Activated naive CD4-positive, alpha-beta T cell treated with anti-CD3 and anti-CD28 coated beads, Interleukin-2, amount 50 U/mL, for 72 hours (primary cell): Measurements from ENCODE around the gene HAUS8. TPM values are rescaled to one million over a fixed set of nuclear protein-coding genes. Genes with fewer than 3 reads are reported as not detected.
"Not testable (repeated sequence)": the region's sequence is repeated elsewhere in the genome, so short reads cannot be mapped to it uniquely, and the experiment has no call there.

Source experiments
- ATAC-seq, 2 donors: fragments of 150-1000 bp; cut with Tn5 transposase; 2 replicates each; pipeline ENCODE4 v1.10.0; 2021; ENCODE audit warnings: mild to moderate bottlenecking in 2 of 2, moderate library complexity in 2 of 2
- DNase-seq, 2 donors: peaks; one replicate each; pipeline ENCODE4 v3.0.0; 2021 to 2022; ENCODE audit warnings: low spot score in 2 of 2
- H3K27ac Mint-ChIP-seq, 2 donors: one replicate each; pipeline ENCODE4 v1.8.0; 2022; ENCODE audit warnings: mild to moderate bottlenecking in 2 of 2, mixed read lengths in 2 of 2
- H3K36me3 Mint-ChIP-seq, 2 donors: one replicate each; pipeline ENCODE4 v1.8.0; 2022; ENCODE audit warnings: mixed read lengths in 2 of 2
- H3K9me3 Mint-ChIP-seq, 2 donors: one replicate each; pipeline ENCODE4 v1.8.0; 2022; ENCODE audit warnings: mixed read lengths in 2 of 2
- total RNA-seq, 2 donors: library from RNA; stranded (reverse); gene quantifications; one replicate each; pipeline ENCODE4 v1.2.3, GENCODE V29; 2022

HAUS8 gene
- total RNA-seq, 2 donors from 2014 or later = 31.6 to 57.1 TPM

DNA sequence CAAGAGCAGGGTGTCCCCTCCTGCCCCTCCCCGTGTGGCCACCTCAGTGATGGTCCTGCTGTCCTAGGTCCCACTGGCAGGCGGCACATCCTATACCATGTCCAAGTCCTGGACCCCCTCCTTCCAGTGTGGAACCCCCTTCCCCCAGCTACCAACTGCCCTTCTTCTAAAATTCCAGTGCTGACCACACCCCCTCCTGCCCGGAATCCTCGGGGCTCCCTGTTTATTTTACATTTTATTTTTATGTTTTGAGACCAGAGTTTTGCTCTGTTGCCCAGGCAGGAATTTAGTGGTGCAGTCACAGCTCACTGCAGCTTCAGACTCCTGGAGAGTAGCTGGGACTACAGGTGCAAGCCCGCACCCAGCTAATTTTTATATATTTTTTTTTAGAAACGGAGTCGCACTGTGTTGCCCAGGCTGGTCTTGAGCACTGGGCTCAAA, 47.7 kb downstream of the HAUS8 start:
- peaks cover 4 to 21% of the 10 kb centered on the region in 2 donors for H3K9me3 Mint-ChIP-seq
- H3K27ac Mint-ChIP-seq = no peak overlapping the region
- peaks cover 17 to 23% of the 10 kb centered on the region in 2 donors for H3K36me3 Mint-ChIP-seq
- no peak for ATAC-seq
- DNase-seq = no peak

DNA sequence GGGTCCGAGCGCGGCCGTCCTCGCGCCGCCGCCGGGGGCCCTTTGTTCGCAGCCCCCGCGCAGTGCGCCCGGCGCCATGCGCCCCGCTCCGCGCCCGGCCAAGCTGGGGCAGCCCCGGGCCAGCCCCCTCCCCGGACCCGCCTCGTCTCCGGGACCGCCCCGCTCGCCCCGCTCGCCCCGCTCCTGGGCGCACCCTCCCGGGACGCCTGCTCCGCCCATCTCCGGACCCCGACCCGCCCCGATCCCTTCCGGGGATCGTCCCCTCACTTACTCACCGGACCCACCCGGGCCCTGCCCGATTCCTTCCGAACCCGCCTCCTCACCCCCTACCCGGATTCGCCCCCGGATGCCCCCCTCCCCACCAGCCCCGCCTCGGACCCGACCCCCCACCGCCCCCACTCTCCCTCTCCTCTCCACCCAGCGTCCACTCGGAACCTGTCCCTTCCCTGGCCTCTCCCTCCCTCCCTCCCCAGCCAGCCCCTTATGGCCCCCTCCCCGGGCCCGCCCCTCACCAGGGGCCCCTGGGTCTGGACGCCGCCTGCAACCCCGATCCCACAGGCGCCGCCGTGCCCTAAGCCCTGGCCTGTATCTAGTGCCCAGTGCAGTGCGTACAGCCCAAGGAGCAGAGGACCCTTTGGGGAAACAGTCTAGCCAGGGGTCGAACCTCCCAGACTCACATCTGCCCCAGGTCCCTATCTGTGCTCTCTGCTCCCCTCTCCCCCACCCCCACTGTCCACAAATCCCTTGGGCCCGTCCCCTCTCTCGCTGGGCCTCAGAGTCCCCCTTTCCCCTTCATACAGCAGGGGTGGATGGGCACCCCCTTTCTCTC, 48.3 kb downstream of the HAUS8 start, which contains the start of gene CPAMD8:
Gene CPAMD8, minus strand, starts transcription at position 105 of the 829 bp plus-strand sequence. CDS start 168 bp downstream, outside the sequence.
- H3K36me3 Mint-ChIP-seq = peaks cover 18 to 24% of the 10 kb centered on the region in 2 donors
- no peak within 1 kb of the TSS for H3K27ac Mint-ChIP-seq
- ATAC-seq (peak; percentile 29 to 37), DNase-seq (no peak)
- H3K9me3 Mint-ChIP-seq = peaks cover 4 to 21% of the 10 kb centered on the region in 2 donors

DNA sequence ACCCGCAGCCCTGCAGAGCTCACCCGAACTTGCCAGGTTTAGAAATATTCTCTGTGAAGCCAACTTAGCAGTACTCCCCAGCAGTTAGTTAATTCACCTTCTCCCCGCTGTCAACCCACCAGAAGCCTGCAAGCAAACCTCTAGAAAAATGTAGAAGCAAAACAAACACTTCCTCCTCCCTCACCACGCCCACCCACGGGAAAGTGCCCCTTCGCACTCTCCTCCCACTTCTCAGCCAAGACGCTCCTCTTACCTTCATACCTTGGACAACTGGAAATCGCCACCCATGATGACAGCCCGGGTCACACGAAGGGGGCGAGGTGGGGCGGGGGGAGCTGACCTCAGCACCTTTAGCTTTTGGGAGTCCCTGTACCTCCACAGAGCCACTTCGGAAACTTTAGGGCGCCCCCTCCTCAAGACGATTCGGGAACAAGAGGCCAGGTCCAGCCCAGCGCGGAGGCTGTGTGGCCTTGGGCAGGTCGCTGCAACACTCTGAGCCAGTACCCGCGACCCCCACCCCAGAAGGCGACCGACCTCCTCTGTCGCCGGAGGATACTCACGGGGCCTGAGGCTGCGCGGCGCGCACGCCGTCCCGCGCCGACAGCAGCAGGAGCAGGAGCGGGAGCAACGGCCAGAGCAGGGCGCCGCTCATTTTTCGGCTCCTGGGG, 49.1 kb downstream of the HAUS8 start:
- Mint-ChIP-seq H3K9me3 (peaks cover 4 to 21% of the 10 kb centered on the region in 2 donors), H3K27ac (no peak overlapping the region), H3K36me3 (peaks cover 18 to 24% of the 10 kb centered on the region in 2 donors)
- no peak for DNase-seq
- ATAC-seq = peak in 1 of 2 donors; percentile 13

DNA sequence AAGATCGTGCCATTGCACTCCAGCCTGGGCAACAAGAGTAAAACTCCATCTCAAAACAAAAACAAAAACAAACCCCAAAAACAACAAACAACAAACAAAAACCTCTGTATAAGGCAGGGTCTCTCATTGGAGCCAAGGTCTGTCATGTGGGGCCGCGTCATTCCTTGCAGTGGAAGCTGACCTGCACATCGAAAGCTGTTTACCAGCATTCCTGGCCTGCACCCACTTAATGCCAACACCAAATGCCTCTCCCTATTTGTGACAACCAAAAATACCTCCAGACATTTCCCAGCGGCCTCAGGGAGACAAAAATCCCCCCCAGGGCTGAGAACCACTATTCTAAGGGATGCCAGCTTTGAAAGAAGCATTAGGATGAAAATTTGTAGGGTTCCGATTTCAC, 49.9 kb downstream of the HAUS8 start:
- ATAC-seq (no peak), DNase-seq (no peak)
- Mint-ChIP-seq H3K27ac (no peak overlapping the region), H3K9me3 (peaks cover 4 to 24% of the 10 kb centered on the region in 2 donors), H3K36me3 (peaks cover 18 to 24% of the 10 kb centered on the region in 2 donors)

DNA sequence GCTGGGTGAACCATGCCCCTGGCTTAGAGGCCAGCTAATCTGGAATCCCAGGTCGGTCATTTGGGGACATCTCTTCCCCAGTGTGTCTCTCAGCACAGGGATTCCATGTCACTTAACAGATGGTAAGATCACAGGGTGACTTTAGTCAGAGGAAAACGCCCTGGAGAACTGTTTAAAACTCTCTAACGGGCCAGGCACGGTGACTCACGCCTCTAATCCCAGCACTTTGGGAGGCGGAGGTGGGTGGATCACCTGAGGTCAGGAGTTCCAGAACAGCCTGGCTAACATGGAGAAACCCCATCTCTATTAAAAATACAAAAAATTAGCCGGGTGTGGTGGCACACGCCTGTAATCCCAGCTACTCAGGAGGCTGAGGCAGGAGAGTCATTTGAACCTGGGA, 50.3 kb downstream of the HAUS8 start:
- Mint-ChIP-seq H3K36me3 (peaks cover 18 to 24% of the 10 kb centered on the region in 2 donors), H3K9me3 (peaks cover 4 to 24% of the 10 kb centered on the region in 2 donors)
- not testable (repeated sequence) for ATAC-seq, DNase-seq, H3K27ac Mint-ChIP-seq

DNA sequence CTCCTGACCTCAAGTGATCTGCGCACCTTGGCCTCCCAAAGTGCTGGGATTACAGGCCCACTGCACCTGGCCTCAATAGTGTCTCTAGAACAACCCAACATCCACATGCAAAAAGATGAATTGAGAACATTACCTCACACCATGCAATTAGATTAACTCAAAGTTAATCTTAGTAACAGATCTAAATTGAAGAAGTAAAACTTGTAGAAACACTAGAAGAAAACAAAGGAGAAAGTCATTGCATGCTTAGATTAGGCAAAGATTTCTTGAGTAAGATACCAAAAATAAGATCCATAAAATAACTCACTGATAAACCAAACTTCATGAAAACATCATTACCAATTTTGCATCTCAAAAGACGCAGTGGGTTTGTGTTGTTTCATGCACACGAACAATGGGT, 51.4 kb downstream of the HAUS8 start:
- Mint-ChIP-seq H3K9me3 (peaks cover 4 to 24% of the 10 kb centered on the region in 2 donors), H3K27ac (no peak overlapping the region), H3K36me3 (peaks cover 18 to 24% of the 10 kb centered on the region in 2 donors)
- ATAC-seq (no peak), DNase-seq (no peak)

DNA sequence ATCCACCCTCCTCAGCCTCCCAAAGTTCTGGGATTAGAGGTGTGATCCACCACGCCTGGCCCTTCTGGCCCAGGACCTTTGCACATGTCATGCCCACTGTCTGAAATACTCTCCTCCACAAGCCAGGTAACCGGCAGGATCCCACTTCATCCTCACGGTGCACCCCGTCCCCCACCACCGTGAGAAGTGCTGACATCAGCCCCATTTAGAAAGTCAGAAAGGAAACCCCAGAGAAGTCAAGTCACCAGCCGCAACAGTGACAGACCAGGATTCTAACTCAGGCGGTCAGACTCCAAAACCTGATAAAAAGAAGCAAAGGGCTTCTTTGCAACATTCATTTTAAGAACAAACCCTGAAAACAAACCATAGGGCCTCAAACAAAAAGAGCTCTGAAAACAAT, 52.5 kb downstream of the HAUS8 start:
- Mint-ChIP-seq H3K27ac (no peak overlapping the region), H3K9me3 (peaks cover 4 to 24% of the 10 kb centered on the region in 2 donors), H3K36me3 (peaks cover 18 to 24% of the 10 kb centered on the region in 2 donors)
- ATAC-seq (no peak), DNase-seq (no peak)

DNA sequence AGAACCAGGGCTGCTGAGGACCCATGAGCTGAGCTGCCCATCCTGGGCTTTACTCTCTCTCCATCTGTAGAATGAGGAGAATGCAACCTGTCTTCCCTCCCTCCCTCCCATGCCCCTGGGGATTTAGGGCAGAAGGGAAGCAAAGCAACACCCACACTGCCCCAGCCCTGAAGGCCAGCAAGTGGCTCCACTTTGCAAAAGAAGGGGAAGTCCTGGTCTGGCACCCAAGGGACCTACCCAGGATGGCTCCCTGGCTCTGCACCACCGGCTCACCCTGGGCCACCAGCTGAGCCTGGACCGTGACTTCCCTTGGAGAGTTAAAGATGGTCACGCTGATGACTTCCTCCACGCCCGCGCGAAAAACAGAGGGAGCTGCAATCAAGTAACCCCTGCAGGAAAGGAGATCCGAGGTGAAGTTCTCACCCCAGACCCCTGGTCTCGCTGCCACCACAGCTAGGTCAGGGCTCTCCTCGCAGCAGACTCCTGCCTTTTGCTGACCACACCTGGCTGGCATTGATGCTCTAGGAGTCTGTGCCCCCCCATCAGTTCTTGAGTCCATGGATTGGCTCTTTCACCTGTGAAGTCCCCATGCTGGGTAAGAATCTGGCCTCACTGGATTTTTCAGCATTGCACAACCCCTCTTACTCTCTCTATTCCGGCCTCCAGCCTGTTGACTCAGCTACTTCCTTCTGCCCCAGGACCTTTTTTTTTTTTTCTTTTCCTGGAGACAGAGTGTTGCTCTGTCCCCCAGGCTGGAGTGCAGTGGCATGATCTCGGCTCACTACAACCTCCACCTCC, 53.3 kb downstream of the HAUS8 start:
- Mint-ChIP-seq H3K9me3 (peaks cover 4 to 24% of the 10 kb centered on the region in 2 donors), H3K27ac (no peak overlapping the region), H3K36me3 (peaks cover 18 to 24% of the 10 kb centered on the region in 2 donors)
- DNase-seq = no peak
- no peak for ATAC-seq

DNA sequence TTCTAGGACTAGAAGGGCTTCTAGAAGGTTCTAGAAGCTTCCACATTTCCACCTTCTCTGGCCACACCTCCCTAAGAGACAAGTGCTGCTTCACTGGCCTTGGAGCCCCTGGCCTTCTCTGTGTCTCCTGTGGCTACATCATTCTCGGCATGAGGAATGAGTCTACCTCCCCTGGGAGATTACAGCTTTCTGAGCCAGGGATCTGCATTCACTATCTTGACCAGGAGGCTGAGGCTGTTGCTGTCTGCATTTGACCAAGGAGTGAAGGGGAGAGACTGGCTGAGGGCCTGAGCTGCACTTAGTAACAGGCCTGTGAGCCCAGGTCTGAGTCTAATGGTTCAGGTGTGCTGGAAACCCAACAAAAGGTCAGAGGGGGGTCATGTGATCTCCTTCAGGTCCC, 53.9 kb downstream of the HAUS8 start:
- H3K27ac Mint-ChIP-seq = no peak overlapping the region
- DNase-seq (no peak), ATAC-seq (no peak)
- peaks cover 4 to 24% of the 10 kb centered on the region in 2 donors for H3K9me3 Mint-ChIP-seq
- H3K36me3 Mint-ChIP-seq = peaks cover 18 to 24% of the 10 kb centered on the region in 2 donors

DNA sequence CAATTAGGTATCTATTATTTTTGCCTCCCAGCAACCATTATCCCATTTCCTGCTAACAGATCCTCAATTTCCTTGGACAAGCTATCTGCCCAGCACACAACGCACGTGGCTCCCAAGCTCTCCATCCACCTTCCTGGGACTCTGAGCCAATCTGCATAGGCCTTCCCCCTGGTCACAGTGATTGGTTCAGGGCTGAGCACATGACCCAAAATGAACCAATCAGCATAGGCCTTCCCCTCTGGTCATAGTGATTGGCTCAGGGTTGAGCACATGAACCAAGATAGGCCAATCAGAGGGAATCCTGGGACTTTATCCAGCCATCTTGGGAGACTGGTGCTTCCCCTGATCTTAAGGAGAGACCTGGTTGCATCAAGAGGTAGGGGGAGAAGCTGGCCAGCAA, 54.4 kb downstream of the HAUS8 start:
- Mint-ChIP-seq H3K9me3 (peaks cover 4 to 24% of the 10 kb centered on the region in 2 donors), H3K36me3 (peaks cover 18 to 24% of the 10 kb centered on the region in 2 donors), H3K27ac (no peak overlapping the region)
- DNase-seq = no peak
- peak; percentile 47 to 70 for ATAC-seq

DNA sequence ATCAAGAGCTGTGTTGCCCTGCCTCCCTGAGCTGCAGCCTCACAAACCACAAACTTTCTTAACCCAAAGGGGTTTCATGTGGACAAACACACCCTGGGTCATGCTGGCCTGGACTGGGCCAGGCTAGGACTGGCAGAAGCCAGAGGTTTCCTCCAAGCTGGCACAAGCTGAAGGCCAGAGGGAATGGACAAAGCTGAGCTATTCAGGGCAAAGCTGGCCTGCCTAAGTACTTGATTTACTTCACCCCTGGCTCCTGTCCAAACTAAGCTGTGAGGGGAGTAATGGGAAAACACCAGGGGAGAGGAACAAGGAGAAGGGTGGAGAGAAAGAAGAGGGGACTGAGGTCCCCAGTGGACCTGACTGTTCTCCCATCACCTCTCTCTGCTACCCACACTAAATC, 54.9 kb downstream of the HAUS8 start:
- Mint-ChIP-seq H3K9me3 (peaks cover 4 to 24% of the 10 kb centered on the region in 2 donors), H3K27ac (no peak overlapping the region), H3K36me3 (peaks cover 18 to 24% of the 10 kb centered on the region in 2 donors)
- DNase-seq (no peak), ATAC-seq (no peak)

DNA sequence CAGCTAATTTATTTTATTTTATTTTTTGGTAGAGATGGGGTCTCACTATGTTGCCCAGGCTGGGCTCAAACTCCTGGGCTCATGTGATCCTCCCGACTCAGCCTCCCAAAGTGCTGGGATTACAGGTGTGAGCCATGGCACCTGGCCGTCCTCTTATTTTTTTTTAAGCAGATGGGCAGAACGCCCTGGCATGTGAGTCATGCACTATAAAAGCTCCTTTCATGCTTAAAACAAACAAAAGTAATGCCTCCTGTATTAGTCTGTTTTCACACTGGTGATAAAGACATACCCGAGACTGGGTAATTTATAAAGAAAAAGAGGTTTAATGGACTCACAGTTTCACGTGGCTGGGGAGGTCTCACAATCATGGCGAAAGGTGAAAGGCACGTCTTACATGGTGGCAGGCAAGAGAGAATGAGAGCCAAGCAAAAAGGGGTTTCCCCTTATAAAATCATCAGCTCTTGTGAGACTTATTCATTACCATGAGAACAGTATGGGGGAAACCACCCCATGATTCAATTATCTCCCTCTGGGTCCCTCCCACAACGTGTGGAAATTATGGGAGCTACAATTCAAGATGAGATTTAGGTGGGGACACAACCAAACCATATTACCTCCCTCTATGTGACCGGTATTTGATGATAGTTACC, 60.9 kb downstream of the HAUS8 start:
- peak in 1 of 2 donors; percentile 84 for ATAC-seq
- not testable (repeated sequence) for H3K36me3 Mint-ChIP-seq, DNase-seq, H3K9me3 Mint-ChIP-seq, H3K27ac Mint-ChIP-seq

DNA sequence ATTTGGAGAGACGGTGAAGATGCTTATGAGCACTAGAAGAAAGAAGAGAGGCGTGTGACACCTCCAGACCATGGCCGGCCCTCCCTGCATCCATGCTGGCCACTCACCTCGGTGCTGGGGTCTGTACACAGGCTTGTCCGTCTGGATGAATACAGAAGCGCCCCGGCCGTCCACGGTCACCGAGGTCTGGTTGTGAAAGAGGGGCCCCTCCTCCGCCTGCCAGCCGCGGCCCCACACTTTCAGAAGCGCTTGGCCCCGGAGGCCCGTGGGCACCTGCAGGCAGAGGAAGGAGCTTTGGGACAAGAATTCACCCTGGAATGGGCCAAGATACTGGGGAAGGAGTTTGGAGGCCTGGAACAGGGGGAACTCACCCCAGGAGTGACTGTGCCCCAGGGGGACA, 63.8 kb downstream of the HAUS8 start:
- Mint-ChIP-seq H3K36me3 (no peaks in the 10 kb centered on the region), H3K27ac (no peak overlapping the region), H3K9me3 (peaks cover 0 to 8% of the 10 kb centered on the region in 2 donors)
- DNase-seq (no peak), ATAC-seq (no peak)

DNA sequence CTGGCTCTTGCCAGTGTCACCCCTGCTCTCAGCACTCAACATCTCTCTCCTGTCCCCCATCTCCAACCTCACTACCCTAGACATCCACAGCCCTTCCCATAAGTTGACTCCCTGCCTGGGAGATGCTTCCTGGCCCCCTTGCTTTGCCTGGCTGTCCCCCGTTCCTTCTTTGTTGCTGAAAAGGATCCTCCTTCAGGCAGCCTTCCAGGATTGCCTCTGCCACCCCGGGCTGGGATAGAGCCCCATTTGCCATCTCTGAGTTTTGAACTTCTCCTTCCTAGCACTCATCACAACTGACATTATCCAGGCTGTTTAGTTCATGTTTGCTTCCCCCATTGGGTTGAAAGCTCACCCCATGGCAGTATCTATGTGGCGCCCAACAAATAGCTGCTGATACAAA, 68.7 kb downstream of the HAUS8 start:
- no peak for ATAC-seq
- DNase-seq = no peak
- Mint-ChIP-seq H3K9me3 (no peaks in the 10 kb centered on the region), H3K27ac (no peak overlapping the region), H3K36me3 (no peaks in the 10 kb centered on the region)

DNA sequence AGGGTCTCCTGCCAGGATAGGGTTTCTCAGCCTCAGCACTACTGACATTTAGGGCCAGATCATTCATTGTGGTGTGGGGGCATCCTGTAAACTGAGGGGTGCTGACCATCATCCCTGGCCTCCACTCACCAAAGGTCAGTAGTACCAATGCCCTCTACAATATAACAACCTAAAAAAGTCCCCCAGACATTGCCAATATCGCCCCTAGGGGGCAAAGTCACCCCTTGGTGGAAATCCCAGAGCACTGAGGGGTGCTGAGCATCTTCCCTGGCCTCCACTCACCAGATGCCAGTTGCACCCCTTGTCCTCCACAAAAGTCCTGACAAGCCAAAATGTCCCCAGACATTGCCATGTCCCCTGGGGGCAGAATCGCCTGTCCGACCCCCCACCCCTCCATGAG, 70.3 kb downstream of the HAUS8 start:
- Mint-ChIP-seq H3K9me3 (no peaks in the 10 kb centered on the region), H3K27ac (no peak overlapping the region), H3K36me3 (no peaks in the 10 kb centered on the region)
- ATAC-seq (no peak), DNase-seq (no peak)

DNA sequence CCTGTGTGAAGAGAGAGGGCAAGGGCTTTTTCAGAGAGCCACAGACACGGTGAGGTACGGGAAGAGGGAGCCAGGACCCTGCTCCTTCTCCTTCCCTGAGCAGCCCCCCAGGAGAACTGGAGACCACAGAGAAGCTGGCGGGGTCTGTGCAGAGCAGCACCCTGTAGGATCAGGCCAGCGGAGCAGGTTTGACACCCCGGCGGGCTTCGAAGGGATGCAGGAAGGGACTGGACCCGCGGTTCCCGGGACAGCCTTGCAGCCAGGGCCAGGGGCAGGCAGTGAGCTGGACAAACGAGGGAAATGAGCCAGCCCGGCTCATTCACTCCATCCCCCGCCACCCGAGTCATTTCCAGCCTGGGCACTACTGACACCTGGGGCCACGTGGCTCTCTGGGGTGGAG, 70.9 kb downstream of the HAUS8 start:
- no peaks in the 10 kb centered on the region for H3K9me3 Mint-ChIP-seq
- no peak for DNase-seq
- no peak overlapping the region for H3K27ac Mint-ChIP-seq
- no peaks in the 10 kb centered on the region for H3K36me3 Mint-ChIP-seq
- ATAC-seq = no peak
